ENCODE data around the gene SDK2.

Gene SDK2

GRCh38 chr17:73616873-73617404 lies 27.3 kb downstream of the SDK2 start:
- H3K9me3 ChIP-seq (ENCODE audit: control insufficient read depth, insufficient read depth, low read length) = no peaks in the 10 kb centered on the region
- H3F3A ChIP-seq (ENCODE audit: control insufficient read depth, insufficient read depth) = no peaks in the 10 kb centered on the region
- H3K4me3 ChIP-seq (ENCODE audit: low read length) = no peak overlapping the region
- no peaks in the 10 kb centered on the region for H3K9me2 ChIP-seq (replicated peaks; ENCODE audit: control insufficient read depth, low read length)
- no peaks in the 10 kb centered on the region for H3K79me2 ChIP-seq (ENCODE audit: control insufficient read depth, low read length)
- no peaks in the 10 kb centered on the region for H4K20me1 ChIP-seq (ENCODE audit: control insufficient read depth, insufficient read depth, low read depth, low read length)
- peaks cover 3% of the 10 kb centered on the region for H3K4me1 ChIP-seq (ENCODE audit: control insufficient read depth, low read length)
- H3K27ac ChIP-seq (ENCODE audit: low read depth, low read length) = no peak overlapping the region
- H3K4me2 ChIP-seq (ENCODE audit: low read length) = no peak overlapping the region
- H3K27me3 ChIP-seq (ENCODE audit: control insufficient read depth, low read length) = peaks cover 7% of the 10 kb centered on the region; the same call in 1 of the 2 replicates
- no peak for TF ChIP-seq EZH2phosphoT487 (IDR thresholded peaks at IDR 0.05; ENCODE audit: borderline replicate concordance, low read length)
- TF ChIP-seq, protein P1, sequence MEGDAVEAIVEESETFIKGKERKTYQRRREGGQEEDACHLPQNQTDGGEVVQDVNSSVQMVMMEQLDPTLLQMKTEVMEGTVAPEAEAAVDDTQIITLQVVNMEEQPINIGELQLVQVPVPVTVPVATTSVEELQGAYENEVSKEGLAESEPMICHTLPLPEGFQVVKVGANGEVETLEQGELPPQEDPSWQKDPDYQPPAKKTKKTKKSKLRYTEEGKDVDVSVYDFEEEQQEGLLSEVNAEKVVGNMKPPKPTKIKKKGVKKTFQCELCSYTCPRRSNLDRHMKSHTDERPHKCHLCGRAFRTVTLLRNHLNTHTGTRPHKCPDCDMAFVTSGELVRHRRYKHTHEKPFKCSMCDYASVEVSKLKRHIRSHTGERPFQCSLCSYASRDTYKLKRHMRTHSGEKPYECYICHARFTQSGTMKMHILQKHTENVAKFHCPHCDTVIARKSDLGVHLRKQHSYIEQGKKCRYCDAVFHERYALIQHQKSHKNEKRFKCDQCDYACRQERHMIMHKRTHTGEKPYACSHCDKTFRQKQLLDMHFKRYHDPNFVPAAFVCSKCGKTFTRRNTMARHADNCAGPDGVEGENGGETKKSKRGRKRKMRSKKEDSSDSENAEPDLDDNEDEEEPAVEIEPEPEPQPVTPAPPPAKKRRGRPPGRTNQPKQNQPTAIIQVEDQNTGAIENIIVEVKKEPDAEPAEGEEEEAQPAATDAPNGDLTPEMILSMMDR (IDR thresholded peaks at IDR 0.05; ENCODE audit: low read depth, low read length, poor library complexity, severe bottlenecking) = no peak
- H3K36me3 ChIP-seq (ENCODE audit: control insufficient read depth, low read length) = no peaks in the 10 kb centered on the region

GRCh38 chr17:73616120-73616872 lies 27.9 kb downstream of the SDK2 start:
- Histone ChIP-seq H3K79me2 (ENCODE audit: control insufficient read depth, low read length) (no peaks in the 10 kb centered on the region), H3K4me3 (ENCODE audit: low read length) (no peak overlapping the region), H3K4me2 (ENCODE audit: low read length) (no peak overlapping the region), H3K27me3 (ENCODE audit: control insufficient read depth, low read length) (peaks cover 7% of the 10 kb centered on the region; the same call in 1 of the 2 replicates), H3K4me1 (ENCODE audit: control insufficient read depth, low read length) (peaks cover 10% of the 10 kb centered on the region), H4K20me1 (ENCODE audit: control insufficient read depth, insufficient read depth, low read depth, low read length) (no peaks in the 10 kb centered on the region), H3K9me2 (replicated peaks; ENCODE audit: control insufficient read depth, low read length) (no peaks in the 10 kb centered on the region), H3K9me3 (ENCODE audit: control insufficient read depth, insufficient read depth, low read length) (no peaks in the 10 kb centered on the region), H3K27ac (ENCODE audit: low read depth, low read length) (no peak overlapping the region), H3K36me3 (ENCODE audit: control insufficient read depth, low read length) (no peaks in the 10 kb centered on the region), H3F3A (ENCODE audit: control insufficient read depth, insufficient read depth) (no peaks in the 10 kb centered on the region)
- TF ChIP-seq EZH2phosphoT487 (IDR thresholded peaks at IDR 0.05; ENCODE audit: borderline replicate concordance, low read length) = no peak
- TF ChIP-seq, protein P1 (IDR thresholded peaks at IDR 0.05; ENCODE audit: low read depth, low read length, poor library complexity, severe bottlenecking) = no peak

DNA sequence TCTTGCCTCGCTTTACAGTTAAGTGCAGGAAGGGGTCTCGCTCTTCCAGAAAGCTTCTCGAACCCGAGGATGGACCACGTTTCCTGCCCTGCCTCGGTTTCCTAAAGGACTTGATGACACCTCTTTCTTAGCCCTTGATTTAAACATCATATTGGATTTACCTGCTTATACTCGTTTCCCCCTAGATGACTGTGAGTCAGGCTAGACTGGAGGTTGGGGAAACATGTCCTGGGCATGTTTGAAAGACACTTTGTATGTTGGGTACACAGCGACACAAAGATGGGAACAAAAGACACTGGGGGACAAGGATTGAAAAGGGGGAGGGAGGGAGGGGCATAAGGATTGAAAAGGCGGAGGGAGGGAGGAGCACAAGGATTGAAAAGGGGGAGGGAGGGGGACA lies 30.0 kb downstream of the SDK2 start:
- Histone ChIP-seq H3K9me3 (ENCODE audit: control insufficient read depth, insufficient read depth, low read length) (no peaks in the 10 kb centered on the region), H4K20me1 (ENCODE audit: control insufficient read depth, insufficient read depth, low read depth, low read length) (no peaks in the 10 kb centered on the region), H3K4me3 (ENCODE audit: low read length) (no peak overlapping the region), H3K27me3 (ENCODE audit: control insufficient read depth, low read length) (peaks cover 5% of the 10 kb centered on the region; the same call in 1 of the 2 replicates), H3K36me3 (ENCODE audit: control insufficient read depth, low read length) (no peaks in the 10 kb centered on the region), H3K4me2 (ENCODE audit: low read length) (no peak overlapping the region), H3K4me1 (ENCODE audit: control insufficient read depth, low read length) (peaks cover 10% of the 10 kb centered on the region), H3F3A (ENCODE audit: control insufficient read depth, insufficient read depth) (no peaks in the 10 kb centered on the region), H3K79me2 (ENCODE audit: control insufficient read depth, low read length) (no peaks in the 10 kb centered on the region), H3K9me2 (replicated peaks; ENCODE audit: control insufficient read depth, low read length) (no peaks in the 10 kb centered on the region), H3K27ac (ENCODE audit: low read depth, low read length) (no peak overlapping the region)
- TF ChIP-seq, protein P1 (IDR thresholded peaks at IDR 0.05; ENCODE audit: low read depth, low read length, poor library complexity, severe bottlenecking) = no peak
- TF ChIP-seq EZH2phosphoT487 (IDR thresholded peaks at IDR 0.05; ENCODE audit: borderline replicate concordance, low read length) = no peak

All from DOHH2 (cell line).